Measurements from ENCODE around the gene ZNF341.
A peak's percentile ranks its signal among the peaks of the same experiment; 100 is the strongest.
"Not testable (repeated sequence)": the region's sequence is repeated elsewhere in the genome, so short reads cannot be mapped to it uniquely, and the experiment has no call there.

ZNF341 gene

GRCh38 chr20:33792598-33792989 lies 60.8 kb downstream of the ZNF341 start:
- DNase-seq = not testable (repeated sequence)

- no peak for DNase-seq
Observed at GRCh38 chr20:33793011-33793931, 61.5 kb downstream of the ZNF341 start.

GRCh38 chr20:33796263-33796906 lies 64.6 kb downstream of the ZNF341 start:
- no peak for DNase-seq

- DNase-seq = no peak
Observed at GRCh38 chr20:33796907-33797544, 65.2 kb downstream of the ZNF341 start.

GRCh38 chr20:33798444-33798843 lies 66.6 kb downstream of the ZNF341 start:
- DNase-seq = no peak

GRCh38 chr20:33803921-33804337 lies 72.1 kb downstream of the ZNF341 start:
- DNase-seq = no peak

GRCh38 chr20:33808388-33808787 lies 76.6 kb downstream of the ZNF341 start:
- DNase-seq = no peak

- DNase-seq = no peak
Observed at GRCh38 chr20:33810259-33810658, 78.5 kb downstream of the ZNF341 start.

- DNase-seq = peak; percentile 70 to 99 (median 97)
Observed at GRCh38 chr20:33810885-33811775, 79.3 kb downstream of the ZNF341 start, which contains the start of gene CHMP4B. Gene CHMP4B, plus strand, starts transcription at chr20:33811348. Its CDS starts 121 bp downstream, at chr20:33811469.

- no peak for DNase-seq
Observed at GRCh38 chr20:33811776-33812151, 80.0 kb downstream of the ZNF341 start.

- peak in 11 of 56 donors; percentile 7 to 29 (median 18) for DNase-seq
Observed at GRCh38 chr20:33812152-33812849, 80.5 kb downstream of the ZNF341 start.

- no peak for DNase-seq
Observed at GRCh38 chr20:33812908-33813462, 81.2 kb downstream of the ZNF341 start.

GRCh38 chr20:33814238-33814712 lies 82.5 kb downstream of the ZNF341 start:
- no peak for DNase-seq

GRCh38 chr20:33815671-33816070 lies 83.9 kb downstream of the ZNF341 start:
- no peak for DNase-seq

- DNase-seq = no peak
Observed at GRCh38 chr20:33816191-33816590, 84.4 kb downstream of the ZNF341 start.

- no peak for DNase-seq
Observed at GRCh38 chr20:33817411-33817810, 85.6 kb downstream of the ZNF341 start.

GRCh38 chr20:33819456-33819855 lies 87.7 kb downstream of the ZNF341 start:
- no peak for DNase-seq

- no peak for DNase-seq
Observed at GRCh38 chr20:33820362-33820761, 88.6 kb downstream of the ZNF341 start.

GRCh38 chr20:33821270-33821836 lies 89.6 kb downstream of the ZNF341 start:
- no peak for DNase-seq
